ENCODE measurements around the gene FOXP1.

- TF ChIP-seq TAF1 (IDR thresholded peaks at IDR 0.05; ENCODE audit: borderline replicate concordance, low read depth, low read length) (no peak), POLR2AphosphoS5 (IDR thresholded peaks at IDR 0.05; ENCODE audit: low read depth, low read length) (no peak), POLR2A (IDR thresholded peaks at IDR 0.05; ENCODE audit: low read depth, low read length) (no peak)
Observed at GRCh38 chr3:71511446-71511845, 72.1 kb downstream of the FOXP1 start.

Data from GM12892 (cell line).